GM23338 (cell line): Measurements from ENCODE around the gene PLPPR3.

Experiments used
- EZH2 ChIP-seq: fragments of 200-600 bp; sonication (generic); IDR thresholded peaks from one replicate; pipeline ENCODE4 v1.8.0; 2017; ENCODE audit warnings: antibody characterized with exemption, mild to moderate bottlenecking, low read depth; ENCODE audit not compliant: unreplicated experiment
- TF ChIP-seq, protein P1 (sequence below), 2 experiments: fragments of 200-600 bp in 1 of 2; sonication (generic) in 1 of 2; conservative IDR thresholded peaks; 2 replicates each; pipeline versions ENCODE4 v1.5.1 to v1.6.1; 2016 to 2017; ENCODE audit warnings: antibody characterized with exemption in 2 of 2, low read depth in 2 of 2, mild to moderate bottlenecking in 2 of 2, moderate library complexity in 1 of 2

DNA sequence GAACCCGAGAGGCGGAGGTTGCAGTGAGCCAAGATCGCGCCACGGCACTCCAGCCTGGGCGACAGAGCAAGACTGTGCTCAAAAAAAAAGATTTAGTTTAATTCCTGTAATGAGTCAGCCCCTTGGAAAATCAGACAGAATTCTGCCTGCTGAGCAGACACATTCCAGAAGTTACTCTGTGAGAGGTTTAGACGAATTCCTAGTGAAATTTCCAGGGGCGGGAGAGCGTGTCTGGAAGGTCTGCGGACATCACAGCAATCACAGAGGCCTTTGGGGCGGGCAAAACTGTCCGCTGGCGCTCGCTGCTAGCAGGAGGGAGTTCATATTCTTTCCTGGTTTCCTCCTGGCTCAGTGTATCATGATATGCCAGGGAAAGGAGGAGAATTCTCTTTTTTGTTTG, 53.3 kb downstream of the PLPPR3 start:
- TF ChIP-seq, protein P1, sequence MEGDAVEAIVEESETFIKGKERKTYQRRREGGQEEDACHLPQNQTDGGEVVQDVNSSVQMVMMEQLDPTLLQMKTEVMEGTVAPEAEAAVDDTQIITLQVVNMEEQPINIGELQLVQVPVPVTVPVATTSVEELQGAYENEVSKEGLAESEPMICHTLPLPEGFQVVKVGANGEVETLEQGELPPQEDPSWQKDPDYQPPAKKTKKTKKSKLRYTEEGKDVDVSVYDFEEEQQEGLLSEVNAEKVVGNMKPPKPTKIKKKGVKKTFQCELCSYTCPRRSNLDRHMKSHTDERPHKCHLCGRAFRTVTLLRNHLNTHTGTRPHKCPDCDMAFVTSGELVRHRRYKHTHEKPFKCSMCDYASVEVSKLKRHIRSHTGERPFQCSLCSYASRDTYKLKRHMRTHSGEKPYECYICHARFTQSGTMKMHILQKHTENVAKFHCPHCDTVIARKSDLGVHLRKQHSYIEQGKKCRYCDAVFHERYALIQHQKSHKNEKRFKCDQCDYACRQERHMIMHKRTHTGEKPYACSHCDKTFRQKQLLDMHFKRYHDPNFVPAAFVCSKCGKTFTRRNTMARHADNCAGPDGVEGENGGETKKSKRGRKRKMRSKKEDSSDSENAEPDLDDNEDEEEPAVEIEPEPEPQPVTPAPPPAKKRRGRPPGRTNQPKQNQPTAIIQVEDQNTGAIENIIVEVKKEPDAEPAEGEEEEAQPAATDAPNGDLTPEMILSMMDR (conservative IDR thresholded peaks at IDR 0.05; ENCODE audit: low read depth in 2 of 2): no peak
- TF ChIP-seq EZH2: no peak
